Measurements from ENCODE around the gene SLC2A4.

GRCh38 chr17:7312432-7313087 is 31.0 kb downstream of the SLC2A4 start:
- TF ChIP-seq, protein P1, sequence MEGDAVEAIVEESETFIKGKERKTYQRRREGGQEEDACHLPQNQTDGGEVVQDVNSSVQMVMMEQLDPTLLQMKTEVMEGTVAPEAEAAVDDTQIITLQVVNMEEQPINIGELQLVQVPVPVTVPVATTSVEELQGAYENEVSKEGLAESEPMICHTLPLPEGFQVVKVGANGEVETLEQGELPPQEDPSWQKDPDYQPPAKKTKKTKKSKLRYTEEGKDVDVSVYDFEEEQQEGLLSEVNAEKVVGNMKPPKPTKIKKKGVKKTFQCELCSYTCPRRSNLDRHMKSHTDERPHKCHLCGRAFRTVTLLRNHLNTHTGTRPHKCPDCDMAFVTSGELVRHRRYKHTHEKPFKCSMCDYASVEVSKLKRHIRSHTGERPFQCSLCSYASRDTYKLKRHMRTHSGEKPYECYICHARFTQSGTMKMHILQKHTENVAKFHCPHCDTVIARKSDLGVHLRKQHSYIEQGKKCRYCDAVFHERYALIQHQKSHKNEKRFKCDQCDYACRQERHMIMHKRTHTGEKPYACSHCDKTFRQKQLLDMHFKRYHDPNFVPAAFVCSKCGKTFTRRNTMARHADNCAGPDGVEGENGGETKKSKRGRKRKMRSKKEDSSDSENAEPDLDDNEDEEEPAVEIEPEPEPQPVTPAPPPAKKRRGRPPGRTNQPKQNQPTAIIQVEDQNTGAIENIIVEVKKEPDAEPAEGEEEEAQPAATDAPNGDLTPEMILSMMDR (IDR thresholded peaks at IDR 0.05; ENCODE audit: borderline replicate concordance, extremely low read depth, low read length, poor library complexity, severe bottlenecking): no peak
- no peak for TF ChIP-seq EZH2 (IDR thresholded peaks at IDR 0.05; ENCODE audit: borderline replicate concordance, low read depth, low read length, severe bottlenecking)
